ENCODE data around the gene PM20D1. TPM values are rescaled to one million over a fixed set of nuclear protein-coding genes. Genes with fewer than 3 reads are reported as not detected.

Gene PM20D1
- total and polyA plus RNA-seq, 10 donors = 0.28 to 2.9 (median 1.4) TPM; not detected in 1

GRCh38 chr1:205800981-205801703 is 48.8 kb downstream of the PM20D1 start:
- TF ChIP-seq POLR2A (IDR thresholded peaks at IDR 0.05) (no peak), CTCF (IDR thresholded peaks at IDR 0.05 in 8 of 11, conservative IDR thresholded peaks at IDR 0.05 in 3 of 11) (no peak), POLR2AphosphoS5 (IDR thresholded peaks at IDR 0.05) (no peak)
- no peak for DNase-seq
- peaks cover 3 to 56% (median 37%) of the 10 kb centered on the region in 6 donors for H3K36me3 ChIP-seq
- no peaks in the 10 kb centered on the region for H3K9me3 ChIP-seq
- no peak overlapping the region for H3K4me3 ChIP-seq
- H3K27me3 ChIP-seq (replicated peaks in 1 of 7) = no peaks in the 10 kb centered on the region
- no peak overlapping the region for H3K27ac ChIP-seq
- intact Hi-C loops (cut with DNase I; ENCODE audit: low total_unique reads) = no loop called here
- peaks cover 4 to 24% (median 16%) of the 10 kb centered on the region in 6 donors for H3K4me1 ChIP-seq
- WGBS, 5 donors = 81 to 87% (median 85%) methylated on average over 3 to 7 of the region's 7 CpGs

- H3K27me3 ChIP-seq (replicated peaks in 1 of 7) = no peaks in the 10 kb centered on the region
- intact Hi-C loops (cut with DNase I; ENCODE audit: low total_unique reads) = no loop called here
- H3K36me3 ChIP-seq = peaks cover 3 to 63% (median 44%) of the 10 kb centered on the region in 6 donors
- no peak overlapping the region for H3K4me3 ChIP-seq
- peaks cover 0 to 16% (median 8%) of the 10 kb centered on the region in 6 donors for H3K4me1 ChIP-seq
- no peak for DNase-seq
- H3K27ac ChIP-seq = no peak overlapping the region
- no peaks in the 10 kb centered on the region for H3K9me3 ChIP-seq
- TF ChIP-seq CTCF (IDR thresholded peaks at IDR 0.05 in 8 of 11, conservative IDR thresholded peaks at IDR 0.05 in 3 of 11) = no peak
- no peak for TF ChIP-seq POLR2A (IDR thresholded peaks at IDR 0.05)
- TF ChIP-seq POLR2AphosphoS5 (IDR thresholded peaks at IDR 0.05) = no peak
- 89 to 94% (median 92%) methylated on average over 7 of the region's 7 CpGs for WGBS, 5 donors
Measured at GRCh38 chr1:205800427-205800826, 49.5 kb downstream of the PM20D1 start.

- no peak for TF ChIP-seq CTCF (IDR thresholded peaks at IDR 0.05 in 8 of 11, conservative IDR thresholded peaks at IDR 0.05 in 3 of 11)
- TF ChIP-seq POLR2A (IDR thresholded peaks at IDR 0.05) = no peak
- TF ChIP-seq POLR2AphosphoS5 (IDR thresholded peaks at IDR 0.05) = no peak
- Histone ChIP-seq H3K9me3 (no peaks in the 10 kb centered on the region), H3K27ac (no peak overlapping the region), H3K36me3 (peaks cover 3 to 81% (median 59%) of the 10 kb centered on the region in 6 donors), H3K4me3 (no peak overlapping the region), H3K4me1 (peaks cover 0 to 15% (median 0%) of the 10 kb centered on the region in 6 donors), H3K27me3 (replicated peaks in 1 of 7) (no peaks in the 10 kb centered on the region)
- intact Hi-C loops (cut with DNase I; ENCODE audit: low total_unique reads) = loop anchor here (10.0 kb wide), 2 partner anchors 116 to 306 kb away; no protein-coding TSS in a partner anchor
- no peak for DNase-seq
- WGBS, 5 donors = 73 to 98% (median 86%) methylated on average over 5 of the region's 5 CpGs
Measured at GRCh38 chr1:205798577-205798976, 51.4 kb downstream of the PM20D1 start.

- intact Hi-C loops (cut with DNase I; ENCODE audit: low total_unique reads) = loop anchor here (10.0 kb wide), 2 partner anchors 118 to 308 kb away; no protein-coding TSS in a partner anchor
- Histone ChIP-seq H3K9me3 (no peaks in the 10 kb centered on the region), H3K36me3 (peaks cover 3 to 96% (median 64%) of the 10 kb centered on the region in 6 donors), H3K4me1 (peaks cover 0 to 16% (median 0%) of the 10 kb centered on the region in 6 donors), H3K27me3 (replicated peaks in 1 of 7) (no peaks in the 10 kb centered on the region), H3K27ac (no peak overlapping the region), H3K4me3 (no peak overlapping the region)
- no peak for DNase-seq
- TF ChIP-seq POLR2AphosphoS5 (IDR thresholded peaks at IDR 0.05) (no peak), POLR2A (IDR thresholded peaks at IDR 0.05) (no peak), CTCF (IDR thresholded peaks at IDR 0.05 in 8 of 11, conservative IDR thresholded peaks at IDR 0.05 in 3 of 11) (no peak)
- 92 to 100% (median 96%) methylated on average over 2 of the region's 2 CpGs for WGBS, 5 donors
Measured at GRCh38 chr1:205797168-205797567, 52.8 kb downstream of the PM20D1 start.

All from spleen (tissue), 11 donors.